ENCODE measurements around the gene RNF14. TPM values are rescaled to one million over a fixed set of nuclear protein-coding genes. Genes with fewer than 3 reads are reported as not detected.
A peak's percentile ranks its signal among the peaks of the same experiment; 100 is the strongest.

The RNF14 gene
- total RNA-seq, 1 experiment from 2014 or later = 37.5 TPM

GRCh38 chr5:141950207-141951005 is 18.5 kb upstream of the RNF14 start:
- Histone ChIP-seq H4K20me1 (ENCODE audit: insufficient read depth) (no peaks in the 10 kb centered on the region), H3K79me2 (ENCODE audit: insufficient read depth, low read length) (no peaks in the 10 kb centered on the region), H3K27ac (ENCODE audit: low read depth, low read length) (no peak overlapping the region), H3K4me1 (ENCODE audit: control insufficient read depth in 1 of 2, insufficient read depth in 2 of 2, low read length in 2 of 2) (no peaks in the 10 kb centered on the region), H3K4me3 (replicated peaks in 1 of 2; ENCODE audit: low read depth in 1 of 2, low read length in 2 of 2) (no peak overlapping the region), H3K9me3 (ENCODE audit: control insufficient read depth in 1 of 2, insufficient read depth in 1 of 2, low read depth in 1 of 2, low read length in 2 of 2) (no peaks in the 10 kb centered on the region), H3K36me3 (ENCODE audit: control insufficient read depth in 1 of 2, insufficient read depth in 2 of 2, low read length in 2 of 2) (no peaks in the 10 kb centered on the region), H3K4me2 (ENCODE audit: low read length) (no peak overlapping the region), H3K27me3 (ENCODE audit: insufficient read depth, low read length) (no peaks in the 10 kb centered on the region), H3K9me2 (ENCODE audit: insufficient read depth) (no peaks in the 10 kb centered on the region), H2AFZ (ENCODE audit: low read depth, low read length, poor library complexity, severe bottlenecking) (no peak overlapping the region), H3K9ac (ENCODE audit: low read length) (no peak overlapping the region)
- BruUV-seq (replicated peaks) = no TSS peak
- no peak for TF ChIP-seq ZBTB33 (IDR thresholded peaks at IDR 0.05; ENCODE audit: extremely low read depth, insufficient replicate concordance, low read length)
- ChIA-PET RAD21 (ENCODE audit: low non-redundant PET in 1 of 2, low total read pairs in 2 of 2, uncharacterized antibody in 2 of 2, unreplicated experiment in 2 of 2) (no interaction called here), POLR2A (no interaction called here), CTCF (no interaction called here)
- DNase-seq (ENCODE audit: low read depth, low spot score) (no peak), ATAC-seq (no peak)
- intact Hi-C loops (cut with micrococcal nuclease) = no loop called here

- peak; percentile 92 for ATAC-seq
- RAD21 ChIA-PET (ENCODE audit: low non-redundant PET in 1 of 2, low total read pairs in 2 of 2, uncharacterized antibody in 2 of 2, unreplicated experiment in 2 of 2) = no interaction called here
Observed at GRCh38 chr5:141951332-141951781, 17.5 kb upstream of the RNF14 start.

More at GRCh38 chr5:141951332-141951781, 17.5 kb upstream of the RNF14 start:
- Histone ChIP-seq H3K79me2 (ENCODE audit: insufficient read depth, low read length) (no peaks in the 10 kb centered on the region), H3K9ac (ENCODE audit: low read length) (no peak overlapping the region), H3K36me3 (ENCODE audit: control insufficient read depth in 1 of 2, insufficient read depth in 2 of 2, low read length in 2 of 2) (no peaks in the 10 kb centered on the region), H4K20me1 (ENCODE audit: insufficient read depth) (no peaks in the 10 kb centered on the region), H3K9me3 (ENCODE audit: control insufficient read depth in 1 of 2, insufficient read depth in 1 of 2, low read depth in 1 of 2, low read length in 2 of 2) (no peaks in the 10 kb centered on the region), H3K4me3 (replicated peaks in 1 of 2; ENCODE audit: low read depth in 1 of 2, low read length in 2 of 2) (no peak overlapping the region), H2AFZ (ENCODE audit: low read depth, low read length, poor library complexity, severe bottlenecking) (no peak overlapping the region), H3K27me3 (ENCODE audit: insufficient read depth, low read length) (no peaks in the 10 kb centered on the region), H3K4me1 (ENCODE audit: control insufficient read depth in 1 of 2, insufficient read depth in 2 of 2, low read length in 2 of 2) (no peaks in the 10 kb centered on the region), H3K4me2 (ENCODE audit: low read length) (no peak overlapping the region), H3K9me2 (ENCODE audit: insufficient read depth) (no peaks in the 10 kb centered on the region), H3K27ac (ENCODE audit: low read depth, low read length) (no peak overlapping the region)
- no peak for DNase-seq (ENCODE audit: low read depth, low spot score)
- TF ChIP-seq EZH2 (IDR thresholded peaks at IDR 0.05) (no peak), CTCF (IDR thresholded peaks at IDR 0.05 in 2 of 3, conservative IDR thresholded peaks at IDR 0.05 in 1 of 3; ENCODE audit: borderline replicate concordance in 1 of 3, insufficient read depth in 1 of 3, low read depth in 2 of 3, low read length in 2 of 3) (peak in 2 of 3 experiments; percentile 65 to 67; a peak in 4 of 6 replicates)
- intact Hi-C loops (cut with micrococcal nuclease) = no loop called here
- no TSS peak for BruUV-seq (replicated peaks)
- ChIA-PET POLR2A (no interaction called here), CTCF (no interaction called here)

Measured in HCT116 (cell line).